ENCODE measurements around the gene C2orf68.
A peak's percentile ranks its signal among the peaks of the same experiment; 100 is the strongest.
"Not testable (repeated sequence)": the region's sequence is repeated elsewhere in the genome, so short reads cannot be mapped to it uniquely, and the experiment has no call there.

The C2orf68 gene

GRCh38 chr2:85611705-85612587, at the start of gene C2orf68:
C2orf68 (minus strand) TSS chr2:85612066; CDS start chr2:85611984, 82 bp downstream.
- DNase-seq (ENCODE audit: low read depth), result no peak

GRCh38 chr2:85661139-85661858, 49.4 kb upstream of the C2orf68 start:
- no peak for DNase-seq (ENCODE audit: low read depth)

GRCh38 chr2:85660725-85661124, 48.9 kb upstream of the C2orf68 start:
- no peak for DNase-seq (ENCODE audit: low read depth)

GRCh38 chr2:85660301-85660700, 48.4 kb upstream of the C2orf68 start:
- not testable (repeated sequence) for DNase-seq (ENCODE audit: low read depth)

GRCh38 chr2:85659324-85659981, 47.6 kb upstream of the C2orf68 start:
- DNase-seq (ENCODE audit: low read depth), result no peak

GRCh38 chr2:85657399-85657798, 45.5 kb upstream of the C2orf68 start:
- not testable (repeated sequence) for DNase-seq (ENCODE audit: low read depth)

- no peak for DNase-seq (ENCODE audit: low read depth)
Measured at GRCh38 chr2:85656468-85656867, 44.6 kb upstream of the C2orf68 start.

- peak; percentile 65 for DNase-seq (ENCODE audit: low read depth)
Measured at GRCh38 chr2:85655961-85656417, 44.1 kb upstream of the C2orf68 start.

- DNase-seq (ENCODE audit: low read depth), result no peak
Measured at GRCh38 chr2:85653996-85654395, 42.1 kb upstream of the C2orf68 start.

GRCh38 chr2:85652056-85652455, 40.2 kb upstream of the C2orf68 start:
- no peak for DNase-seq (ENCODE audit: low read depth)

GRCh38 chr2:85651097-85651496, 39.2 kb upstream of the C2orf68 start:
- no peak for DNase-seq (ENCODE audit: low read depth)

- no peak for DNase-seq (ENCODE audit: low read depth)
Measured at GRCh38 chr2:85650456-85650855, 38.6 kb upstream of the C2orf68 start.

- peak; percentile 65 for DNase-seq (ENCODE audit: low read depth)
Measured at GRCh38 chr2:85649201-85650190, 37.6 kb upstream of the C2orf68 start.

- DNase-seq (ENCODE audit: low read depth), result no peak
Measured at GRCh38 chr2:85648619-85649018, 36.8 kb upstream of the C2orf68 start.

- DNase-seq (ENCODE audit: low read depth), result no peak
Measured at GRCh38 chr2:85647823-85648526, 36.1 kb upstream of the C2orf68 start.

- DNase-seq (ENCODE audit: low read depth), result no peak
Measured at GRCh38 chr2:85646166-85646565, 34.3 kb upstream of the C2orf68 start.

GRCh38 chr2:85644909-85645308, 33.0 kb upstream of the C2orf68 start:
- DNase-seq (ENCODE audit: low read depth), result no peak

- no peak for DNase-seq (ENCODE audit: low read depth)
Measured at GRCh38 chr2:85642725-85643124, 30.9 kb upstream of the C2orf68 start.

GRCh38 chr2:85635636-85636035, 23.8 kb upstream of the C2orf68 start:
- no peak for DNase-seq (ENCODE audit: low read depth)

GRCh38 chr2:85635011-85635410, 23.1 kb upstream of the C2orf68 start:
- DNase-seq (ENCODE audit: low read depth), result no peak

GRCh38 chr2:85631316-85631715, 19.4 kb upstream of the C2orf68 start:
- DNase-seq (ENCODE audit: low read depth), result no peak
